ENCODE data around the gene LRRC23.

Gene LRRC23

DNA sequence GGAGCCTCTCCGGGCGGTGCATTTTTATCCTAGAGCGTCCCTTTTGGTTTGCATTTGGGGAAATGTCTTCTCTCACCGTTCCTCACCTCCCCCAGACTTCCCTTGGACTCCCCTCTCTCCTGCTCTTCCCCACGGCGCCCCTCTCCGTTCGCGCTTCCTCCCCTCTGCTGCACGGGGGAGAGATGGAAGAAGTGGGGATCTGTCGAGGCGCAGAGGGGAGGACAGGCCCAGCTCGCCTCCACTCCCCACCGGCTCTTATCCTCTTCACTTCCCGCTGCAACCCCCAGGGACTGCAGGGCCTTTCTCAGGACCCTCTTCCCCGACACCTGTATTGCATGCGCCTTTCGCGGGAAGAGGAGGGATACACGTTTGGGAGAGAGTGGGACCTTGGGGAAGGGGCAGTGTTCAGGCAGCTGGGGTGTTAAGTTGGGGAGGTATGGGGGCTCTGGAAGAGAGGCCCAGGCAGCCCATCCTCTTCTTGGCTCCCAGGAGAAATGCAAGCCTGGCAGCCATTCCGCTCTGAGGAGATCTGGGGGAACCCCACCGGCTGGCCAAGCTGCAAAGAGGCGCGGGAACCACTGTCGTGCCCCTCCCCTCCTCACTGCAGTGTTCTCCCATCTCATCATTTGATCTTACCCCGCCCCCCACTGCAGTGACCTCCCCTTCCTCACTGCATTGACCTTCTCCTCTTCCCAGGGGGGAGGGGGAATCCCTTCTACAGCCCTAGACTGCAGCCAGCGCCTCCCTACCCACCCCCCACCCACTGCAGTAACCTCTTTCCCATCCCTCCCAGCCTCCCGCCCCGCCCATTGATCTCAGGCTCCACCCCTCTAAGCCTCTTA lies 10.5 kb downstream of the LRRC23 start:
- H3K4me3 ChIP-seq (ENCODE audit: low read depth, low read length): peak overlapping the region; percentile 78
- no peak for TF ChIP-seq CTCF (IDR thresholded peaks at IDR 0.05; ENCODE audit: borderline replicate concordance, insufficient read depth, low read depth, low read length)

- H3K4me3 ChIP-seq (ENCODE audit: low read depth, low read length): no peak overlapping the region
- TF ChIP-seq CTCF (IDR thresholded peaks at IDR 0.05; ENCODE audit: borderline replicate concordance, insufficient read depth, low read depth, low read length): no peak
Measured at GRCh38 chr12:6915789-6916285, 11.2 kb downstream of the LRRC23 start.

GRCh38 chr12:6916426-6917200 lies 12.0 kb downstream of the LRRC23 start:
- TF ChIP-seq CTCF (IDR thresholded peaks at IDR 0.05; ENCODE audit: borderline replicate concordance, insufficient read depth, low read depth, low read length): no peak
- H3K4me3 ChIP-seq (ENCODE audit: low read depth, low read length): no peak overlapping the region

DNA sequence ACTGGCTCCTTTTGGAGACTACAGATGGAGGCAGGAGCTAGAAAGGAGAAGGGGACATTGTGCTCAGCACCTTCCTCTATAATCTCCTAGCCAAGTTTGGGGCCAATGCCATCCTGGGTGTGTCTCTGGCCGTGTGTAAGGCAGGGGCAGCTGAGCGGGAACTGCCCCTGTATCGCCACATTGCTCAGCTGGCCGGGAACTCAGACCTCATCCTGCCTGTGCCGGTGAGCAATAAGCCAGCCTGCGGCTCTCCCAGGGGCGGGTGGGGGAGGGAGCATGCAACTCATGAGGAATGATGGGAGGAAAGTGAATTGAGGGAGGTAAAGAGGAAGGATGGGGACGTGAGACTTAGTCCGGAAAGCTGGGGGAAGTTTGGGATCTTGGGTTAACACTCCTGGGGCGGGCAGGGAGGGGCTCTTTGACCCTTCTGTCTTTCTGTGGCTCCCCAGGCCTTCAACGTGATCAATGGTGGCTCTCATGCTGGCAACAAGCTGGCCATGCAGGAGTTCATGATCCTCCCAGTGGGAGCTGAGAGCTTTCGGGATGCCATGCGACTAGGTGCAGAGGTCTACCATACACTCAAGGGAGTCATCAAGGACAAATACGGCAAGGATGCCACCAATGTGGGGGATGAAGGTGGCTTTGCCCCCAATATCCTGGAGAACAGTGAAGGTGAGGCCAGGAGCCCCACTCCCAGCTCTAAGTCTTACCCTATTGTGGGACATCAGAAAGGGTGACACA lies 13.0 kb downstream of the LRRC23 start:
- H3K4me3 ChIP-seq (ENCODE audit: low read depth, low read length): no peak overlapping the region
- no peak for TF ChIP-seq CTCF (IDR thresholded peaks at IDR 0.05; ENCODE audit: borderline replicate concordance, insufficient read depth, low read depth, low read length)

DNA sequence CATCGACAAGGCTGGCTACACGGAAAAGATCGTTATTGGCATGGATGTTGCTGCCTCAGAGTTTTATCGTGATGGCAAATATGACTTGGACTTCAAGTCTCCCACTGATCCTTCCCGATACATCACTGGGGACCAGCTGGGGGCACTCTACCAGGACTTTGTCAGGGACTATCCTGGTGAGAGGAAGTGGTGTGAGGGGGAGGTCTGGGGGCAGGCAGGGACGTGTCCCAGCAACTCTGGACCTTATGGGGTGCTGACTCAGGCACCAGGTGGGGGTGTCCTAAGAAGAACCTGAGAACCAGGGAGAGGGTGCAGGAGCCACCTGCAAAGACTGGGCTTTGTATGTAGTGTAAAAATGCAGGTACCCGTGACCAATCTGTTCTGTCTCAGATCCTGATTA lies 15.0 kb downstream of the LRRC23 start:
- no peak overlapping the region for H3K4me3 ChIP-seq (ENCODE audit: low read depth, low read length)
- no peak for TF ChIP-seq CTCF (IDR thresholded peaks at IDR 0.05; ENCODE audit: borderline replicate concordance, insufficient read depth, low read depth, low read length)

- H3K4me3 ChIP-seq (ENCODE audit: low read depth, low read length): no peak overlapping the region
- no peak for TF ChIP-seq CTCF (IDR thresholded peaks at IDR 0.05; ENCODE audit: borderline replicate concordance, insufficient read depth, low read depth, low read length)
Measured at GRCh38 chr12:6921539-6921938, 16.9 kb downstream of the LRRC23 start.
